H9 (cell line): ENCODE results near the gene S100P. TPM values are rescaled to one million over a fixed set of nuclear protein-coding genes. Genes with fewer than 3 reads are reported as not detected.

ENCODE experiments used
- DNase-seq: peaks from one replicate; pipeline ENCODE4 v3.0.0-alpha.2; 2017
- H2AFZ ChIP-seq: one replicate; pipeline ENCODE4 v1.6.1; 2013; ENCODE audit warnings: mild to moderate bottlenecking, low read length, control low read depth, moderate library complexity
- H2AK5ac ChIP-seq: 2 replicates; pipeline ENCODE4 v1.6.1; 2013; ENCODE audit warnings: low read length, control low read depth, mixed read lengths; ENCODE audit not compliant: insufficient read length
- H2BK120ac ChIP-seq: one replicate; pipeline ENCODE4 v1.6.1; 2013; ENCODE audit warnings: low read depth, mild to moderate bottlenecking, low read length, control low read depth, inconsistent platforms; ENCODE audit not compliant: poor library complexity, severe bottlenecking
- H2BK12ac ChIP-seq: 2 replicates; pipeline ENCODE4 v1.6.1; 2013; ENCODE audit warnings: low read length, control low read depth, mixed read lengths, low read depth; ENCODE audit not compliant: insufficient read length
- H2BK15ac ChIP-seq: 2 replicates; pipeline ENCODE4 v1.6.1; 2013; ENCODE audit warnings: low read depth, low read length, control low read depth
- H2BK20ac ChIP-seq: one replicate; pipeline ENCODE4 v1.6.1; 2013; ENCODE audit warnings: low read depth, mild to moderate bottlenecking, low read length, control low read depth, inconsistent platforms; ENCODE audit not compliant: poor library complexity, severe bottlenecking
- H2BK5ac ChIP-seq: 2 replicates; pipeline ENCODE4 v1.6.1; 2013; ENCODE audit warnings: low read length, control low read depth, mixed read lengths; ENCODE audit not compliant: insufficient read length
- H3K14ac ChIP-seq: 2 replicates; pipeline ENCODE4 v1.6.1; 2013; ENCODE audit warnings: low read length, control low read depth; ENCODE audit not compliant: insufficient read depth
- H3K18ac ChIP-seq: 2 replicates; pipeline ENCODE4 v1.6.1; 2013; ENCODE audit warnings: low read depth, mild to moderate bottlenecking, mixed read lengths, low read length, control low read depth; ENCODE audit not compliant: insufficient read length
- H3K23ac ChIP-seq: 2 replicates; pipeline ENCODE4 v1.6.1; 2013; ENCODE audit warnings: low read length, control low read depth, mixed read lengths, low read depth; ENCODE audit not compliant: insufficient read length
- H3K23me2 ChIP-seq: 2 replicates; pipeline ENCODE4 v1.6.1; 2013; ENCODE audit warnings: low read depth, mild to moderate bottlenecking, mixed read lengths, low read length, control low read depth; ENCODE audit not compliant: insufficient read length, poor library complexity, severe bottlenecking
- H3K27ac ChIP-seq: 2 replicates; pipeline ENCODE4 v1.5.1; 2013; ENCODE audit warnings: low read length, control low read depth, mixed read lengths, low read depth; ENCODE audit not compliant: insufficient read length
- H3K27me3 ChIP-seq: 2 replicates; pipeline ENCODE4 v1.6.1; 2013; ENCODE audit warnings: low read length, control low read depth, inconsistent platforms; ENCODE audit not compliant: insufficient read depth
- H3K4ac ChIP-seq: 2 replicates; pipeline ENCODE4 v1.6.1; 2013; ENCODE audit warnings: low read depth, mild to moderate bottlenecking, control low read depth, inconsistent platforms, low read length, moderate library complexity
- H3K4me1 ChIP-seq: 2 replicates; pipeline ENCODE4 v1.6.1; 2013; ENCODE audit warnings: low read length, control low read depth, inconsistent platforms; ENCODE audit not compliant: insufficient read depth
- H3K4me2 ChIP-seq: 2 replicates; pipeline ENCODE4 v1.6.1; 2013; ENCODE audit warnings: low read length, control low read depth, mixed read lengths; ENCODE audit not compliant: insufficient read length, insufficient read depth
- H3K56ac ChIP-seq: 2 replicates; pipeline ENCODE4 v1.6.1; 2013; ENCODE audit warnings: low read depth, mild to moderate bottlenecking, mixed read lengths, low read length, control low read depth; ENCODE audit not compliant: insufficient read length
- H3K79me1 ChIP-seq: 2 replicates; pipeline ENCODE4 v1.6.1; 2013; ENCODE audit warnings: low read depth, mild to moderate bottlenecking, moderate library complexity, low read length, control low read depth, inconsistent platforms; ENCODE audit not compliant: insufficient read depth, poor library complexity, severe bottlenecking
- H3K79me2 ChIP-seq: 2 replicates; pipeline ENCODE4 v1.6.1; 2013; ENCODE audit warnings: low read length, control low read depth, inconsistent platforms; ENCODE audit not compliant: insufficient read depth
- H3K9ac ChIP-seq: 2 replicates; pipeline ENCODE4 v1.6.1; 2013; ENCODE audit warnings: low read length, control low read depth, mixed read lengths; ENCODE audit not compliant: insufficient read length; ENCODE audit errors: extremely low read depth
- H3K9me3 ChIP-seq: one replicate; pipeline ENCODE4 v1.6.1; 2013; ENCODE audit warnings: low read depth, low read length, inconsistent platforms; ENCODE audit not compliant: control insufficient read depth
- H3T11ph ChIP-seq: one replicate; pipeline ENCODE4 v1.6.1; 2013; ENCODE audit warnings: mild to moderate bottlenecking, low read length, control low read depth, inconsistent platforms
- H4K20me1 ChIP-seq: one replicate; pipeline ENCODE4 v1.6.1; 2013; ENCODE audit not compliant: control insufficient read depth, insufficient read length, insufficient read depth
- H4K5ac ChIP-seq: 2 replicates; pipeline ENCODE4 v1.6.1; 2013; ENCODE audit warnings: low read depth, mild to moderate bottlenecking, mixed read lengths, low read length, control low read depth; ENCODE audit not compliant: insufficient read length
- H4K8ac ChIP-seq: replicated peaks from 2 replicates; pipeline ENCODE4 v1.6.1; 2013; ENCODE audit warnings: low read length, control low read depth, mixed read lengths, low read depth; ENCODE audit not compliant: insufficient read length
- H4K91ac ChIP-seq: 2 replicates; pipeline ENCODE4 v1.6.1; 2013; ENCODE audit warnings: low read depth, mild to moderate bottlenecking, moderate library complexity, mixed read lengths, low read length, control low read depth; ENCODE audit not compliant: insufficient read length
- H3K27ac Mint-ChIP-seq, 3 experiments: 2 replicates in 2 of 3; 3 replicates in 1 of 3; pipeline ENCODE4 v1.8.0; 2020 to 2021; ENCODE audit warnings: mixed read lengths in 3 of 3, mild to moderate bottlenecking in 1 of 3, moderate library complexity in 1 of 3
- H3K27me3 Mint-ChIP-seq: 2 replicates; pipeline ENCODE4 v1.8.0; 2021; ENCODE audit warnings: low read depth, mild to moderate bottlenecking, moderate library complexity, mixed read lengths
- H3K36me3 Mint-ChIP-seq, 3 experiments: 2 replicates in 2 of 3; 3 replicates in 1 of 3; pipeline ENCODE4 v1.8.0; 2020 to 2021; ENCODE audit warnings: low read depth in 3 of 3, mixed read lengths in 3 of 3; ENCODE audit not compliant: insufficient read depth in 1 of 3
- H3K4me1 Mint-ChIP-seq, 2 experiments: 2 replicates each; pipeline ENCODE4 v1.8.0; 2020; ENCODE audit warnings: mixed read lengths in 2 of 2
- H3K4me3 Mint-ChIP-seq, 2 experiments: 2 replicates in 1 of 2; 3 replicates in 1 of 2; pipeline ENCODE4 v1.8.0; 2020 to 2021; ENCODE audit warnings: mild to moderate bottlenecking in 2 of 2, mixed read lengths in 2 of 2, moderate library complexity in 1 of 2
- H3K9me3 Mint-ChIP-seq, 2 experiments: 2 replicates in 1 of 2; 3 replicates in 1 of 2; pipeline ENCODE4 v1.8.0; 2020; ENCODE audit warnings: mild to moderate bottlenecking in 2 of 2, mixed read lengths in 2 of 2, moderate library complexity in 1 of 2
- WGBS: extraction: QIAGEN DNeasy Blood & Tissue Kit; methylation state at CpG from one replicate; pipeline ENCODE4 v1.1.7; 2013; ENCODE audit warnings: missing lambda C conversion rate, low lambda C conversion rate, mixed read lengths; ENCODE audit not compliant: insufficient read length; ENCODE audit errors: extremely low coverage; 5-methylcytosine and 5-hydroxymethylcytosine counted together
- long read RNA-seq: library from polyadenylated mRNA; unstranded; transcript quantifications from one replicate; pipeline ENCODE4 v2.0.0, GENCODE V29; 2020
- total RNA-seq: library from RNA; stranded (reverse); gene quantifications from 2 replicates; pipeline ENCODE4 v1.2.1, GENCODE V29; 2021
- TF ChIP-seq, protein P1 (sequence below): fragments of 200-600 bp; sonication (generic); conservative IDR thresholded peaks from 3 replicates; pipeline ENCODE4 v1.8.0; 2021; ENCODE audit warnings: antibody characterized with exemption, mild to moderate bottlenecking

Gene S100P
- total RNA-seq, result not detected in 2 replicates
- long read RNA-seq, result 0 reads

DNA sequence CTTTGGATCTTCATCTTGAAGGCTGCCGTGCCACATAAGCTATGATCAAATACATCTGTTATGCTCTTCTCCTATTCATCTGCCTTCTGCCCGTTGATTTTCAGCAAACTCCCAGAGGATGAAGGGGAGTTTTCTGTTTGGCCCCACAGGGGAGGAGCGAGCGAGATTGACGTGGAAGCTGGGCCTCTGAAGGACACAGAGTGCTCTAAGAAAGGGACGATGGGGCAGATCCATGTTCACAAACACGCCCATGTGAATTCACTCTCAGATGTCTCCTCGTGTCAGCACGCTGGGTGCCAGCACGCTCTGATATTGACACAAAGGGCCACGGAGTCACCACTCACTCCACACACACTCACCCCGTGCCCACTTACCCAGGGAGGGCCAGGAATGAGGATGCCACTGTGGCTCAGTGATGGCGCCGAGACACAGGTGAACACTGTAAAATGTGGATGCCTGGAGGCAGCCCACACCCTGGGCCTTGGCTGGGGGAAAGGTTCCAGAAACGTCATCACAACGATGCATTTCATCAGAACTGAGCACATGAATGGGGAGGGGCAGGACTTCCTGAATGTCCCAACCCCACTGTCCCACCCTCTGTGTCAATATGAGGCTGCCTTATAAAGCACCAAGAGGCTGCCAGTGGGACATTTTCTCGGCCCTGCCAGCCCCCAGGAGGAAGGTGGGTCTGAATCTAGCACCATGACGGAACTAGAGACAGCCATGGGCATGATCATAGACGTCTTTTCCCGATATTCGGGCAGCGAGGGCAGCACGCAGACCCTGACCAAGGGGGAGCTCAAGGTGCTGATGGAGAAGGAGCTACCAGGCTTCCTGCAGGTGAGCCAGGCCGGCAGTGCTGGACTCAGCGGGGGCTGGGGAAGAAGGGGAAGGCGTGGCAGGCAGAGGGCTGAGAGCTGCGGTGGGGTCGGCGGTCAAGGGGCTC is at the start of gene S100P:
S100P (plus strand) TSS at position 648 of the 946 bp plus-strand sequence; CDS start at position 703, 55 bp downstream.
- Histone ChIP-seq H2BK5ac (no peak within 1 kb of the TSS), H2AK5ac (no peak within 1 kb of the TSS), H3K18ac (no peak within 1 kb of the TSS), H3K79me2 (no peaks in the 10 kb centered on the region), H3K23me2 (no peaks in the 10 kb centered on the region), H3K79me1 (no peaks in the 10 kb centered on the region), H2BK120ac (no peak within 1 kb of the TSS), H3K27me3 (no peaks in the 10 kb centered on the region), H3T11ph (no peak within 1 kb of the TSS), H4K20me1 (no peaks in the 10 kb centered on the region), H3K4me2 (no peak within 1 kb of the TSS), H4K8ac (no peak within 1 kb of the TSS), H3K4me1 (no peaks in the 10 kb centered on the region; the same call in 1 of the 2 replicates), H2BK15ac (no peak within 1 kb of the TSS), H4K91ac (no peak within 1 kb of the TSS), H3K56ac (no peak within 1 kb of the TSS), H3K4ac (no peak within 1 kb of the TSS), H4K5ac (no peak within 1 kb of the TSS), H2AFZ (no peak within 1 kb of the TSS), H3K14ac (no peak within 1 kb of the TSS; the same call in 1 of the 2 replicates), H2BK20ac (no peak within 1 kb of the TSS), H2BK12ac (no peak within 1 kb of the TSS), H3K27ac (no peak within 1 kb of the TSS), H3K9ac (no peak within 1 kb of the TSS), H3K23ac (no peak within 1 kb of the TSS), H3K9me3 (no peaks in the 10 kb centered on the region)
- TF ChIP-seq, protein P1, sequence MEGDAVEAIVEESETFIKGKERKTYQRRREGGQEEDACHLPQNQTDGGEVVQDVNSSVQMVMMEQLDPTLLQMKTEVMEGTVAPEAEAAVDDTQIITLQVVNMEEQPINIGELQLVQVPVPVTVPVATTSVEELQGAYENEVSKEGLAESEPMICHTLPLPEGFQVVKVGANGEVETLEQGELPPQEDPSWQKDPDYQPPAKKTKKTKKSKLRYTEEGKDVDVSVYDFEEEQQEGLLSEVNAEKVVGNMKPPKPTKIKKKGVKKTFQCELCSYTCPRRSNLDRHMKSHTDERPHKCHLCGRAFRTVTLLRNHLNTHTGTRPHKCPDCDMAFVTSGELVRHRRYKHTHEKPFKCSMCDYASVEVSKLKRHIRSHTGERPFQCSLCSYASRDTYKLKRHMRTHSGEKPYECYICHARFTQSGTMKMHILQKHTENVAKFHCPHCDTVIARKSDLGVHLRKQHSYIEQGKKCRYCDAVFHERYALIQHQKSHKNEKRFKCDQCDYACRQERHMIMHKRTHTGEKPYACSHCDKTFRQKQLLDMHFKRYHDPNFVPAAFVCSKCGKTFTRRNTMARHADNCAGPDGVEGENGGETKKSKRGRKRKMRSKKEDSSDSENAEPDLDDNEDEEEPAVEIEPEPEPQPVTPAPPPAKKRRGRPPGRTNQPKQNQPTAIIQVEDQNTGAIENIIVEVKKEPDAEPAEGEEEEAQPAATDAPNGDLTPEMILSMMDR, result no peak
- no peaks in the 10 kb centered on the region; a peak in 1 of 7 replicates for H3K36me3 Mint-ChIP-seq
- H3K9me3 Mint-ChIP-seq, result no peaks in the 10 kb centered on the region
- peaks cover 1% of the 10 kb centered on the region; the same call in 1 of the 2 replicates for H3K27me3 Mint-ChIP-seq
- H3K4me1 Mint-ChIP-seq, result peaks cover 11 to 32% of the 10 kb centered on the region in 2 experiments
- no CpG with 5 or more reads among the region's 29 CpGs for WGBS
- no peak within 1 kb of the TSS; a peak in 1 of 5 replicates for H3K4me3 Mint-ChIP-seq
- DNase-seq, result no peak
- H3K27ac Mint-ChIP-seq, result peak within 1 kb of the TSS in 2 of 3 experiments; percentile 13 to 79; a peak in 1 of 7 replicates
